Measurements from ENCODE around the gene TMEM106C.

Gene TMEM106C, protein sequence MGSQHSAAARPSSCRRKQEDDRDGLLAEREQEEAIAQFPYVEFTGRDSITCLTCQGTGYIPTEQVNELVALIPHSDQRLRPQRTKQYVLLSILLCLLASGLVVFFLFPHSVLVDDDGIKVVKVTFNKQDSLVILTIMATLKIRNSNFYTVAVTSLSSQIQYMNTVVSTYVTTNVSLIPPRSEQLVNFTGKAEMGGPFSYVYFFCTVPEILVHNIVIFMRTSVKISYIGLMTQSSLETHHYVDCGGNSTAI

DNA sequence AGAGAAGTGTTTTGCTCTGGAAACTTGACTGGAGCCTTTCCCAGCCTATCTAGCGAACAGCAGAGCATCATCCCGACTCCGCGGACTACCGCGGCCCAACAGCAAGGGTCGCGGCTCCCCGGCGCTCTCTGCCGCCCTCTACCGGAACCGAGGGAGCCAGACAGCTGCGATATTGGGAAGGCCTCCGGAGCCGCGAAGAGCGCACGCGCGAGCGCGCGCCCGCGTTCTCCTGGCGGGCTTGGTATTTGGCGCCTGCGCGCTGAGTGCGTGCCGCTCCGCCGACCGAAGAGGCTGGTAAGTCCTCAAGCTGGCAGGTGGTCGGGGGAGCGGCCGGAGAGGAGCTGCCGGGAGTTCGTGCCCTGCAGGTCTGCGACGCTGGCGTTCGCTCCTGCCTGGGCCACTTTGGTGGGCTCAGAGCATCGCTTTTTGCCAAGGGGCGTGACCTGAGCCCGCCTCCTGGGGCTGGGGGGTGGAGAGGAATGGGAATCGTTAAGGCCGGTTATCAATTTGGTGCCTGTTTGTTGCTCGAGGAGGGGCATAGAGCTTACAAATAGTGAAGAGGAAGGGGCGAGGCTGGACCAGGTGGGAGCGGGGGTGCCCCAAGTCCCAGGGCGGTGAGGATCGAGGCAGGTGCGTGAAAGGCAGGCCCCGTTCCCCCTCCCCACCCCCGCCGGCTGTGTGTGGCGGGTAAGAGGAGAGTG lies at the start of gene TMEM106C:
TSS of gene TMEM106C (plus strand) at position 257 of the 701 bp plus-strand sequence. CDS start 641 bp downstream, outside the sequence.
- no peaks in the 10 kb centered on the region for H3K9me3 ChIP-seq (ENCODE audit: control insufficient read depth, insufficient read depth, low read length)
- H3K4me1 ChIP-seq (ENCODE audit: control insufficient read depth, insufficient read depth, low read length), result no peaks in the 10 kb centered on the region
- no peak within 1 kb of the TSS for H3K9ac ChIP-seq (ENCODE audit: low read depth, low read length)
- peak within 1 kb of the TSS; percentile 81 for H3K4me3 ChIP-seq (ENCODE audit: low read depth, low read length)
- H3K27me3 ChIP-seq (ENCODE audit: control insufficient read depth, insufficient read depth, low read length), result peaks cover 49% of the 10 kb centered on the region
- H3K36me3 ChIP-seq (ENCODE audit: control insufficient read depth, insufficient read depth, low read length), result no peaks in the 10 kb centered on the region

GRCh38 chr12:47920913-47921312 lies 42.5 kb upstream of the TMEM106C start:
- H3K9ac ChIP-seq (ENCODE audit: low read depth, low read length), result no peak overlapping the region
- no peaks in the 10 kb centered on the region for H3K9me3 ChIP-seq (ENCODE audit: control insufficient read depth, insufficient read depth, low read length)
- H3K36me3 ChIP-seq (ENCODE audit: control insufficient read depth, insufficient read depth, low read length), result no peaks in the 10 kb centered on the region
- no peaks in the 10 kb centered on the region for H3K4me1 ChIP-seq (ENCODE audit: control insufficient read depth, insufficient read depth, low read length)
- no peak overlapping the region for H3K4me3 ChIP-seq (ENCODE audit: low read depth, low read length)
- H3K27me3 ChIP-seq (ENCODE audit: control insufficient read depth, insufficient read depth, low read length), result peaks cover 11% of the 10 kb centered on the region

DNA sequence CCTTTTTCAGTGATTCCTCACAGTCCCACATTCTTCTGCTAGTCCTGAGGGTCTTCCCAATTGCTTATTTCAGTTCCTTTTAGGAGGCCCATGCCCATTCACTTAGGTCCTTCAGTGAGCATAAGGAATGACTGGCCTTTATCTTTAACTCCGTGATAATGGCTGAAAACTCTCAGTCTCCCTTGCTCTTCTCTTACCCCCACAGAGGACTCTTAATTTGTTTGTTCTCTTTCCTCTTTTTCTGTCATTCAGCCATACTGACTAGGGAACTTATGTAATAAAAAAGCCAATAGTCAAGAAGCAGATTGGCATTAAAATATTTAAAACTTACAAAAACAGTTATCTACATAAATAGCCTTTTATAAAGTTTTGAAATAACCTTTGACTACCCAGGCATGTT lies 41.5 kb upstream of the TMEM106C start:
- no peaks in the 10 kb centered on the region for H3K4me1 ChIP-seq (ENCODE audit: control insufficient read depth, insufficient read depth, low read length)
- no peaks in the 10 kb centered on the region for H3K9me3 ChIP-seq (ENCODE audit: control insufficient read depth, insufficient read depth, low read length)
- H3K4me3 ChIP-seq (ENCODE audit: low read depth, low read length), result no peak overlapping the region
- no peaks in the 10 kb centered on the region for H3K36me3 ChIP-seq (ENCODE audit: control insufficient read depth, insufficient read depth, low read length)
- H3K27me3 ChIP-seq (ENCODE audit: control insufficient read depth, insufficient read depth, low read length), result peaks cover 13% of the 10 kb centered on the region
- no peak overlapping the region for H3K9ac ChIP-seq (ENCODE audit: low read depth, low read length)

DNA sequence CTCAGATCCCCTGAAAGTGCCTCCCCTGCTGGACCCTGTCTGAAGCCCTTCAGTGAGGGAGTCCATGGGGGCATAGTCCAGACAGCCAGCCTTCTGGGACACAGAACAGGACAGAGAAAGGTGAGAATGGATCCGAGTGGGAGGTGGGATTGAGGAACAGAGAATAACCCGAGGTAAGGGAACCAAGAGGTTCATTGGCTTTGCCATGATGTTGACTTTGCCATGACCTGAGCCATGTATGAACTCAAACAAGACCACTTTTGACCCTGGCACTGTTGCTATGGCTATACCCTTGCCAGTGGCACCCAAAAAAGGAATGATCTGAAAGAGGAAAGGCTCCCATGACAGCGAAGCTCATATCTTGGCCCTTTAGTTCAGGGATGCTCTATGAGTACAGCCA lies 36.0 kb upstream of the TMEM106C start:
- Histone ChIP-seq H3K9me3 (ENCODE audit: control insufficient read depth, insufficient read depth, low read length) (no peaks in the 10 kb centered on the region), H3K9ac (ENCODE audit: low read depth, low read length) (no peak overlapping the region), H3K4me1 (ENCODE audit: control insufficient read depth, insufficient read depth, low read length) (no peaks in the 10 kb centered on the region), H3K4me3 (ENCODE audit: low read depth, low read length) (no peak overlapping the region), H3K36me3 (ENCODE audit: control insufficient read depth, insufficient read depth, low read length) (no peaks in the 10 kb centered on the region), H3K27me3 (ENCODE audit: control insufficient read depth, insufficient read depth, low read length) (peaks cover 17% of the 10 kb centered on the region)

GRCh38 chr12:47930634-47931033 lies 32.8 kb upstream of the TMEM106C start:
- Histone ChIP-seq H3K27me3 (ENCODE audit: control insufficient read depth, insufficient read depth, low read length) (peaks cover 12% of the 10 kb centered on the region), H3K9me3 (ENCODE audit: control insufficient read depth, insufficient read depth, low read length) (no peaks in the 10 kb centered on the region), H3K36me3 (ENCODE audit: control insufficient read depth, insufficient read depth, low read length) (no peaks in the 10 kb centered on the region), H3K4me1 (ENCODE audit: control insufficient read depth, insufficient read depth, low read length) (no peaks in the 10 kb centered on the region), H3K4me3 (ENCODE audit: low read depth, low read length) (no peak overlapping the region), H3K9ac (ENCODE audit: low read depth, low read length) (no peak overlapping the region)

GRCh38 chr12:47931187-47931586 lies 32.2 kb upstream of the TMEM106C start:
- Histone ChIP-seq H3K9me3 (ENCODE audit: control insufficient read depth, insufficient read depth, low read length) (no peaks in the 10 kb centered on the region), H3K36me3 (ENCODE audit: control insufficient read depth, insufficient read depth, low read length) (no peaks in the 10 kb centered on the region), H3K4me1 (ENCODE audit: control insufficient read depth, insufficient read depth, low read length) (no peaks in the 10 kb centered on the region), H3K4me3 (ENCODE audit: low read depth, low read length) (no peak overlapping the region), H3K9ac (ENCODE audit: low read depth, low read length) (no peak overlapping the region), H3K27me3 (ENCODE audit: control insufficient read depth, insufficient read depth, low read length) (peaks cover 10% of the 10 kb centered on the region)

- H3K4me1 ChIP-seq (ENCODE audit: control insufficient read depth, insufficient read depth, low read length), result no peaks in the 10 kb centered on the region
Measured at GRCh38 chr12:47935184-47935583, 28.2 kb upstream of the TMEM106C start.

GRCh38 chr12:47938093-47938492 lies 25.3 kb upstream of the TMEM106C start:
- Histone ChIP-seq H3K9me3 (ENCODE audit: control insufficient read depth, insufficient read depth, low read length) (no peaks in the 10 kb centered on the region), H3K36me3 (ENCODE audit: control insufficient read depth, insufficient read depth, low read length) (no peaks in the 10 kb centered on the region), H3K9ac (ENCODE audit: low read depth, low read length) (no peak overlapping the region), H3K27me3 (ENCODE audit: control insufficient read depth, insufficient read depth, low read length) (peaks cover 42% of the 10 kb centered on the region), H3K4me1 (ENCODE audit: control insufficient read depth, insufficient read depth, low read length) (no peaks in the 10 kb centered on the region), H3K4me3 (ENCODE audit: low read depth, low read length) (no peak overlapping the region)

More at GRCh38 chr12:47935184-47935583, 28.2 kb upstream of the TMEM106C start:
- H3K4me3 ChIP-seq (ENCODE audit: low read depth, low read length), result no peak overlapping the region
- no peak overlapping the region for H3K9ac ChIP-seq (ENCODE audit: low read depth, low read length)
- H3K27me3 ChIP-seq (ENCODE audit: control insufficient read depth, insufficient read depth, low read length), result peaks cover 19% of the 10 kb centered on the region
- H3K36me3 ChIP-seq (ENCODE audit: control insufficient read depth, insufficient read depth, low read length), result no peaks in the 10 kb centered on the region
- no peaks in the 10 kb centered on the region for H3K9me3 ChIP-seq (ENCODE audit: control insufficient read depth, insufficient read depth, low read length)

DNA sequence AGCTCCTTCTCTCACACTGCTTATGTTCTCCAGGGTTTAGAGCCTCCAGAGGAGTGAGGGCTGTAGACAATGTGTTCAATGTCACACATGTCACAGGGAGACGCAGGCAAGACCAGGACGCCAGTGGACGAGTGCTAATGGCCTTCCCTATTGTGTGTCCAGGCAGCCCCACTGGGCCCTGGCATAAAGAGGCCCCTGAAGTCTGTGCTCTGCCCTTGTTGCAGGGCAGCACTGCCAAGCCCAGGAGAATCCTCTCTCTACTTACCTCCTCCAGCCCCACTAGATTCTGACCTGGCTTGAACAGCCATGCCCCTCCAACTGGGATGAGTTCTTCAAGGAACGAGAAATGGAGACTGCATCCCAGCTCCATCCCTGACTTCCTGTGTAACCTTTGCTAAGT lies 24.8 kb upstream of the TMEM106C start:
- H3K4me1 ChIP-seq (ENCODE audit: control insufficient read depth, insufficient read depth, low read length), result no peaks in the 10 kb centered on the region
- no peaks in the 10 kb centered on the region for H3K9me3 ChIP-seq (ENCODE audit: control insufficient read depth, insufficient read depth, low read length)
- H3K4me3 ChIP-seq (ENCODE audit: low read depth, low read length), result no peak overlapping the region
- H3K9ac ChIP-seq (ENCODE audit: low read depth, low read length), result no peak overlapping the region
- H3K27me3 ChIP-seq (ENCODE audit: control insufficient read depth, insufficient read depth, low read length), result peaks cover 45% of the 10 kb centered on the region
- no peaks in the 10 kb centered on the region for H3K36me3 ChIP-seq (ENCODE audit: control insufficient read depth, insufficient read depth, low read length)

DNA sequence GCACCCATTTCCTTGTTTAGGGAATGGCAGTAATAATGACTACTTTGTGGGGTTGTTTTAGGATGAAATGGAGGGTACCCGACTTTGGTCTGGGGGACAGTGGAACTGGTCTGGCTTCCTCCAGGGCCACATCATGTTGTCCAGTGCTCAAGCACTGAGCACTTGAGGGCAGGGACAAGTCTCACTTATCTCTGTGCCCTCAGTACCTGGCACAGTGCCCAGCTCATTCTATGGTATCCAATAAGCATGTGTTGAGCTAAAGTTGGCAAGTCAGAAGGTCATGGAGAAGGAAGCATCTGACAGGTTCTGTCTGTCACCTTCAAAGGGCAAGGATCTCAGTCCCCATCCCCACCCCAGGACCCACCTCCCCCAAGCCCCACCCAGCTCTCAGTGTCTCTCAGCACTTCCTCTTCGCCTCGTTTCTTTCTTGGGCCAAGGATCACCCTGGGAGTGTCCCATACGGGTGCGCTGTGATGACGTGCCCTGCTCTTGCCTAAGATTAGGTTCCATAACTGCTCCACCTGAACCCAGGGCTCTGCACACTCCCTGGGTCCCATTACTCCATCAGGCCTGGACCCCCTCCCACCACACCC lies 24.3 kb upstream of the TMEM106C start:
- H3K4me1 ChIP-seq (ENCODE audit: control insufficient read depth, insufficient read depth, low read length), result no peaks in the 10 kb centered on the region
- no peak overlapping the region for H3K9ac ChIP-seq (ENCODE audit: low read depth, low read length)
- H3K4me3 ChIP-seq (ENCODE audit: low read depth, low read length), result no peak overlapping the region
- H3K9me3 ChIP-seq (ENCODE audit: control insufficient read depth, insufficient read depth, low read length), result no peaks in the 10 kb centered on the region
- peaks cover 47% of the 10 kb centered on the region for H3K27me3 ChIP-seq (ENCODE audit: control insufficient read depth, insufficient read depth, low read length)
- H3K36me3 ChIP-seq (ENCODE audit: control insufficient read depth, insufficient read depth, low read length), result no peaks in the 10 kb centered on the region

GRCh38 chr12:47940773-47941474 lies 22.5 kb upstream of the TMEM106C start:
- no peaks in the 10 kb centered on the region for H3K4me1 ChIP-seq (ENCODE audit: control insufficient read depth, insufficient read depth, low read length)
- no peak overlapping the region for H3K4me3 ChIP-seq (ENCODE audit: low read depth, low read length)
- H3K9me3 ChIP-seq (ENCODE audit: control insufficient read depth, insufficient read depth, low read length), result no peaks in the 10 kb centered on the region
- peaks cover 45% of the 10 kb centered on the region for H3K27me3 ChIP-seq (ENCODE audit: control insufficient read depth, insufficient read depth, low read length)
- H3K36me3 ChIP-seq (ENCODE audit: control insufficient read depth, insufficient read depth, low read length), result no peaks in the 10 kb centered on the region
- no peak overlapping the region for H3K9ac ChIP-seq (ENCODE audit: low read depth, low read length)

All from iPS-15b (cell line).